Myocyte (in vitro differentiated cells): ENCODE results near the gene TLK1. TPM values are rescaled to one million over a fixed set of nuclear protein-coding genes. Genes with fewer than 3 reads are reported as not detected.
"Not testable (repeated sequence)": the region's sequence is repeated elsewhere in the genome, so short reads cannot be mapped to it uniquely, and the experiment has no call there.

Experiments
- DNase-seq: peaks from one replicate; pipeline ENCODE4 v3.0.0-alpha.2; 2012; ENCODE audit warnings: low read depth
- total RNA-seq: library from RNA; depleted of rRNA; stranded (reverse); fragments of >200 nt; gene quantifications from 2 replicates; pipeline ENCODE4 v1.2.3, GENCODE V29; 2014

Gene TLK1
- total RNA-seq, 1 donor from 2014 or later, result 9.9 TPM

DNA sequence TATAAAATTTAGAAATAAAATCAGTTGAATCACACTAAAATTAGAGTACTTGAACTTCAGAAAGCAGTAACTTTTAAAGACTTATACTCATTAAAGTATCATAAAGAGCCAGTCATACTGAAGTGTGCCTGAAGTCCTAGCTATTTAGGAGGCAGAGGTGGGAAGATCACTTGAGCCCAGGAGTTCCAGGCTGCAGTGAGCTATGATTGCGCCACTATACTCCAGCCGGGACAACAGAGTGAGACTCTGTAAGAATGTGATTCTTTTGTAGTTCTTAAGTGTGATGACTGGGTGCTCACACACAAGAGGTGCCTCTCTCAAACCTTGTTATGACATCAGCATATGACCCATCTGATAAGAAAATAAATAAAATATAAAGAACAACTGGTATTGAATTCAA, 14.6 kb downstream of the TLK1 start:
- no peak for DNase-seq

DNA sequence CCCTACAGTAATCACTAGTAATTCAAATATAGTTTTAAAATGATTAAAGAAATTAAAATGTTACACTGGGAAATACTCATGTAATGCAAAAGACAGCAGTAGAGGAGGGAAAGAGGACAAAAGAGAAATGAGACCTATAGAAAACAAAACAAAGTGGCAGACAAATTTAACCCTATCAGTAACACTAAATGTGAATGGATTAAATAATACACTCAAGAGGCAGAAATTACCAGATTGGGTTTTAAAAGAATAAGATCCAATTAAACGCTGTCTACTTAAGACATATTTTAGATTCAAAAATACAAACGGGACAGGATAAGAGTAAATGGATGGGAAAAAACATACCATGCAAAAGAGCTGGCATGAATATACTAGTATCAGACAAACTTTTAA, 17.0 kb downstream of the TLK1 start:
- no peak for DNase-seq

DNA sequence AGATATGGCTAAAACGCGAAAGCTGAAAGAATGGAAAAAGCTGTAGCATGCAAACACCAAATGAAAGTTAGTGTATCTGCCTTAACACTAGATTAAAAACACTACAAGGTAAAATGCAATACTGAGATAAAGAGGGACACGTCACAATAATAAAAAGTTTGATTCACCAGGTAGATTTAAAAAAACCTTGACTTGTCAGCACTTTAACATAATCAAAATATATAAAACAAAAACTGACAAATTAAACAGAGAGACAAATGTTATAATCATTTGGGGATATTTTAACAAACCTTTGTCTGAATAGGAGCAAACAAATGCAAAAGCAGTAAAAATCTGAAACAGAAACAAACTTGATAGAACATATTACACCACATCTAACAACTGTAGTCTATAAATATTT, 18.3 kb downstream of the TLK1 start:
- DNase-seq, result no peak

DNA sequence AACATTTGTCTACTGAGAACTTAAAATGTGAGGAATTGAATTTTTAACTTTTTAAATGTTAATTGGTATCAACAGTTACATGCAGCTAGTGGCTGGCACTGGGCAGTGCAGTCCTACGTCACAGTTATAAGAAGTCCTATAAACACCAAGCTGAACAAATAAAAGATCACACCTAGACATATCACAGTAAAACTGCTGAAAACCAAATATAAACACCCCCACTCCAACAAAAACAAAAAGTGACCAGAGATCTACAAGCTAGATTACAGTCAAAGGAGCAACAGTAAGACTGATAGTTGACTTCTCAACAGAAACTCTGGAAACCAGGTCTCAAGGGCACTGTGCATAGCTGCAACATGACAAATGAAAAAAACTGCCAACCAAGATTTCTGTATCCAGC, 19.4 kb downstream of the TLK1 start:
- no peak for DNase-seq

DNA sequence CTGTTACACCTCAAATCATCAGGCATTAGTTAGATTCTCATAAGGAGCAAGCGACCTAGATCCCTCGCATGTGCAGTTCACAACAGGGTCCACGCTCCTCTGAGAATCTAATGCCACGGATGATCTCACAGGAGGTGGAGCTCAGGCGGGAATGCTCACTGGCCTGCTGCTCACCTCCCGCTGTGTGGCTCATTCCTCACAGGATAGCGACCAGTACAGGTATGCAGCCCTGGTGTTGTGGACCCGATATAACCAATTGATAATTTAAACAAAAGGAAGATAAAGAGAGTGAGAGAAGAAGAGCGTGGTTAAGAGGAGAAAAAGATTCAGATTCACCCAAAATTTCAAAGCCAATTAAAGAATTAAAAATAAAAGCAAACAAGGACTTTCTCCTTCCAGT, 20.8 kb downstream of the TLK1 start:
- DNase-seq, result no peak

DNA sequence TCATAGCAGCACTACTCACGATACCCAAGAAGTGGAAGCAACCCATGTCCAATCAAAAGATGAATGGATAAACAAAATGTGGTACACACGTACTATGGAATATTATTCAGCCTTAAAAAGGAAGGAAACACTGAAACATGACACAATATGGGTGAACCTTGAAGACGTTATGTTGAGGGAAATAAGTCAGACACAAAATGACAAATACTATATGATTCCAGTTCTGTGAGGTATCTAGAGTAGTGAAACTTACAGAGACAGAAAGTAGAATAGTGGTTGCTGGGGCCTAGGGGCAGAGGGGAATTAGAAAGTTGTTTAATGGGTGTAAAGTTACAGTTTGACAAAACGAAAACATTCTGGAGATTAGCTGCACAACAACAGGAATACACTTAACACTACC, 24.7 kb downstream of the TLK1 start:
- DNase-seq, result no peak

DNA sequence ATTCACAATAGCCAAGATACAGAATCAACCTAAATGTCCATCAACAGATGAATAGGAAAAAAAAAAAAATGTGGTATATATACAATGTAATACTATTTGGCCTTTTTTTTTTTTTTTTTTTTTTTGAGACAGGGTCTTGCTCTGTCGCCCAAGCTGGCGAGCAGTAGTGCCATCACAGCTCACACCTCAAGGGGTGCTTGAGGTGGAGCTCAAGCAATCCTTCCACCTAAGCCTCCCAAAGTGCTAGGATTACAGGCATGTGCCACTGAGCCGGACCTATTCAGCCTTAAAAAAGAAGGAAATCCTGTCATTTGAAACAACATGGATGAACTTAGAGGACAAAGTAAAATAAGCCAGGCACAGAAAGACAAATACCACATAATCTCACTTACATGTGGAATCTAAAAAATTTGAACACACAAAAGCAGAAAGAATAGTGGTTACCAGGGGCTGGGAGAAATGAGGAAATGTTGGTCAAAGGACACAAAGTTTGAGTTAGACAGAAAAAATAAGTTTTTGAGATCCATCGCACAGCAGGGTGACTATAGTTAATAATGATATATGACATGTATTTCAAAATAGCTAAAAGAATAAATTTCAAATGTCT, 26.0 kb downstream of the TLK1 start:
- DNase-seq, result no peak

DNA sequence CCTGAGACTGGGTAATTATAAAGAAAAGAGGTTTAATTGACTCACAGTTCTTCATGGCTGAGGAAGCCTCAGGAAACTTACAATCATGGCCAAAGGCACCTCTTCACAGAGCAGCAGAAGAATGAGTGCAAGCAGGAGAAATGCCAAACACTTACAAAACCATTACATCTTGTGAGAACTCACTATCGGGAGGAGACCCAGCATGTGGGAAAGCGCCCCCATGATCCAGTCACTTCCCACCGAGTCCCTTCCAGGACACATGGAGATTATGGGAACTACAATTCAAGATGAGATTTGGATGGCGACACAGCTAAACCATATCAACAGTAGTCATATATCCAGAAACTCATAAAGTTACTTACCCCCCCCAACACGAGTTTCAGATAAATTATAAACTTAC, 28.6 kb downstream of the TLK1 start:
- no peak for DNase-seq

DNA sequence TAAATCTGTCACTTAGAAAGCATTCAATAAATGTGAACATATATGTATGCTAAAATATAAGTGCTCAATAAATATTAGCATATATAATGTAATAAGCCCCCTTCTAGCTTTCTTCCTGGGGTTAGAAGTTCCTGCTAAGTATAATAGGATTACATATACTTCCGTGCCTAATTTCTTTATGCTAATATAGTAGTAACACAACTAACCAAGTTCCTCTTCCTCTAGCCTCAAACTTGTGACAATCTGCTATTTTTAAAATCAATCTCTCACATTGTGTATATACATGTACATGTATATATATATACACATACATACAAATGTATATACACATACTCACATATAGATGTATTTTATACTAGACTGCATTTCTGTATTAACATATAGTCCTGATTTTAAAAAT, 32.2 kb downstream of the TLK1 start:
- DNase-seq, result no peak

DNA sequence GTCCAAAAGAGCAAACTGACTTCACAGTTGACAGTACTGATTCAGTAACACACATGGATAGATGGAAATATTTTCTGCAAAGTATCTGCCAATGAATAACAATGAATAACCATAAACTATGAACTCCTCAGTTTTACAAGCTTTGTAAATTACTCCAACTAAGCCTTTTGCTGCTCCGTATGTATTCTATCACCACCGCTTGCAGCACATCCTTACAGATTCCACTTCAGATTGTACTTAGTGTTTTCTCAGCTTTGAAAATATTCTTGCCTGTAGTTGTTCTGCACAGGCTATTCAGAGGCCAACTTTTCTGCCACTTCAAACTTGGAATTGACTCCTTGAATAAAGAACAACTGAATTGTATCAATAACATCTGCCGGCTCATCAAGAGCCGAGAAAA, 36.2 kb downstream of the TLK1 start:
- no peak for DNase-seq

DNA sequence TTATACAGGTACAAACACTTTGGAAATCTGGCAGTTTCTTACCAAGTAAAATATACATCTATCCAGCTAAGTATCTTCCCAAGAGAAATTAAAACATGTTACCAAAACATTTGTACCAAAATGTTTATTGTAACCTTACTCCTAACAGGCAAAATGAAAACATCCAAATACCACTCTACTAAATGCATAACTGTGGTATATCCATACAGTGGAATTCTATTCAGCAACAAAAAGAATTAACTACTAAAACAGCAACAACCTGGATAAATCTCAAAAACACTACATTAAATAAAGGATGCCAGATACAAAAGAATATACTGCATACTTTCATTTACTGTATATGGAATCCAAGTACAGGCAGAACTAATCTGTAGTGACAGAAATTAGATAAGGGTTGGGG, 51.1 kb downstream of the TLK1 start:
- no peak for DNase-seq

DNA sequence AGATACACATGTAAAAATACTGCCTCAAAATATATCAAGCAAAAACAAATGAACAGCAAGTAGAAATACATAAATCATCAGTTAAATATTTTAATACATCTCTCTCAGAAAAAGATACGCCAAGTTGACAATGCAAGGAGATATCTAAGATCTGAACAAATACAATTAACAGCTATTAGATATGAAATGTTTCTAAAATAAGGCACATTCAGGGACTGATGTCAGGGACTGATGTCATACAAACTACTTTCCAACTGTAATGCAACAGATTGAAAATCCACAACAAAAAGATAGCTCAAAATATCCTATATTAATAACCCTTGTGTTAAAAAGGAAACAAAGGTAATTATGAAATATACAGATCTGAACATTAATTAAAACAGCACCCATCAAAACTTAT, 51.7 kb downstream of the TLK1 start:
- DNase-seq, result no peak

DNA sequence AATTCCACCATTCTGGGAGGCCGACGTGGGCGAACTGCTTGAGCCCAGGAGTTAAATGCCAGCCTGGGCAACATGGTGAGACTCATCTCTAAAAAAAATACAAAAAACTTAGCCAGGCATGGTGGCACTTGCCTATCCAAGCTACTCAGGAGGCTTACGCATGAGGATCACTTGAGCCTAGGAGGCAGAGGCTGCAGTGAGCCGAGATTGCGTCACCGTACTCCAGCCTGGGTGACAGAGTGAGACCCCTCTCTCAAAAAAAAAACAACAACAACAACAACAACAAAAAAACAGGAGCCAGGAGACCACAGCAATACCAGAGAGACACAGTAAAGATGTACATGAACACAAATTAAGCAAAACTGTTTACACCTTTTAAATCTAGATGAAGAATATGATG, 52.9 kb downstream of the TLK1 start:
- DNase-seq, result no peak

DNA sequence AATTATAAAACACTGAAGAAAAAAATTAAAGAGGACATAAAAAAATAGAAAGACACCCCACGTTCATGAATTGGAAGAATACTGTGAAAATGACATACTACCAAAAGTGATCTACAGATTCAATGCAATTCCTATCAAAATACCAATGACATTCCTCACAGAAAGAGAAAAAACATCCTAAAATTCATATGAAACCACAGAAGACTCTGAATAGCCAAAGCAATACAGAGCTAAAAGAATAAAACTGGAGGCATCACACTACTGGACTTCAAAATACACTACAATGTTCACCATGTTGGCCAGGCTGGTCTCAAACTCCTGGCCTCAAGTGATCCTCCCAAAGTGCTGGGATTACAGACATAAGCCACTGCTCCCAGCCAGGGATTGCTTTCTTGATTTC, 56.3 kb downstream of the TLK1 start:
- DNase-seq, result no peak

DNA sequence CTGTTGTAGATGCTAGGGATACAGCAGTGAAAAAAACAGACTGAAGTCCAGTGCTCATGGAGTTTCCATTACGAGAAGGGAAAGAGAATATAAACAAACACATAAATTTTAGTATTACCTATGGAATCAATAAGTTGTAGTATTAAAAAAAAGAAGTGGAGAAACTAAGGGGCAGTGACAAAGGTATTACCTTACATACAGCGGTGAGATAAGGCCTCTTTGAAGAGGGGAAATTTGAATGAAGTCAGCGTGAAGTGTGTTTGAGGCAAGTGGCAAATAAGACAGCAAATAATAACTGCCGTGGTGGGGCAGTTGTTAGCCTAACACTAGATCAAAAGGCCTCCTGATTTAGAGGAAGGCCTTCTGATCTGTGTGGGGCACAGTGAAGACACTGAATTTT, 57.9 kb downstream of the TLK1 start:
- DNase-seq, result no peak

DNA sequence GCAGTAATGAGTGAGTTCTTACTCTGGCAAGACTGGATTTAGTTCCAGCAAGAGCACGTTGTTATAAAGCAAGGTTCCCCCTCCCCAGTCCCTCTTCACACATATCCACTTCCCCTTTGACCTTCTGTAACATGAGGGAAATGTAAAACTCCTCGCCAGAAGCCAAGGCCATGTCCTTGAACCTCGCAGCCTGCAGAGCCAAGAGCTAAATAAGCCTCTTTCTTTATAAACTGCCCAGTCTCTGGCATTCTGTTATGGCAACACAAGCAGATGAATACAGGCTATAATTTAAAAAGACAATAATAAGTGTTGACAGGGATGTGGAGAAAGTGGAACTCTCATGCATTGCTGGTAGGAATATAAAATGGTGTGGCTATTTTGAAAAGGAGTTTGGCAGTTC, 60.3 kb downstream of the TLK1 start:
- no peak for DNase-seq

DNA sequence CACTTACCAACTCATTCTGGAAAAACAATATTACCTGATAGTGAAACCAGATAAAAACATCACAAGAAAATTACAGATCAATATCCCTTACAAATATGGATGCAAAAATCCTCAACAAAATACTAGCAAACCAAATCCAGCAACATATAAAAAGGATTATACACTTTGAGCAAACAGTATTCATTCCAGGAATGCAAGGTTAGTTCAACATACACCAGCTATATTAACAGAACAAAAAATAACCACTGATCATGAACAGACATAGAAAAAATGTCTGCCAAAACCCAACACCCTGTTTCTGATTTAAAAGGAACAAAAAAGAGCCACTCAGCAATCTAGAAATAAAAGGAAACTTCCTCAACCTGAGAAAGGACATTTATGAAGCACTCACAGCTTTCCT, 62.1 kb downstream of the TLK1 start:
- DNase-seq, result no peak

DNA sequence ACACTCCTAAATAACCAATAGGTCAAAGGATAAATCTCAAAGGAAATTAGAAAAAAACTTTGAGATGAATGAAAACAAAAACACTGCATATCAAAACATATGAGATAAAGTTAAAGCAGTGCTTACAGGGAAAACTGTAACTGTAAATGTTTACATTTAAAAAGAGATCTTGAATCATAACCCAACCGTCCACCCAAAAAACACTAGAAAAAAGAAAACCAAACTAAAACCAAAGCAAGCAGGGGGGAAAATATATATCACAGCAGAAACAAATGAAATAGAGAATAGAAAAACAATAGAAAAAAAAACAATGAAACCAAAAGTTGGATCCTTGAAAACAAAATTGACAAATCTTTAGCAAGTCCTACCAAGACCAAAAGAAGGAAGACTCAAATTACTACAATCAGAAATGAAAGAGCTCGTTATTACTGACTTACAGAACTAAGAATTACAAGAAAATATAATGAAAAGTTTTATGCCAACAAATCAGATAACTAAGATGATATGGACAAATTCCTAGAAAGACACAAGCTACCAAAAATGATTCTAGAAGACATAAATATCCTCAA, 65.6 kb downstream of the TLK1 start:
- no peak for DNase-seq

DNA sequence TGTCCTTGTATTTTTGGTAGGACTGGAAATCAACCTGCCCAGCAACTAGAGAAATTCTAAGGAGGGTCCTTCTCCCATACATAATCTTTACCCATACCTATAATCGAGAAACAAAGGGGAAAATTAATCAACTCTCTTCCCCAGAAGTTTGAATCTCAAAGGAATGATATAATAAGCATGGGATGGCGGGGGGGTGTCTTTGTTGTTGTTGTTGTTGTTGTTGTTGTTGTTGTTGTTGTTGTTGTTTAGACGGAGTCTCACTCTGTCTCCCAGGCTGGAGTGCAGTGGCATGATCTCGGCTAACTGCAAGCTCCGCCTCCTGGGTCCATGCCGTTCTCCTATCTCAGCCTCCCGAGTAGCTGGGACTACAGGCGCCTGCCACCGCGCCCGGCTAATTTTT, 69.2 kb downstream of the TLK1 start:
- not testable (repeated sequence) for DNase-seq

DNA sequence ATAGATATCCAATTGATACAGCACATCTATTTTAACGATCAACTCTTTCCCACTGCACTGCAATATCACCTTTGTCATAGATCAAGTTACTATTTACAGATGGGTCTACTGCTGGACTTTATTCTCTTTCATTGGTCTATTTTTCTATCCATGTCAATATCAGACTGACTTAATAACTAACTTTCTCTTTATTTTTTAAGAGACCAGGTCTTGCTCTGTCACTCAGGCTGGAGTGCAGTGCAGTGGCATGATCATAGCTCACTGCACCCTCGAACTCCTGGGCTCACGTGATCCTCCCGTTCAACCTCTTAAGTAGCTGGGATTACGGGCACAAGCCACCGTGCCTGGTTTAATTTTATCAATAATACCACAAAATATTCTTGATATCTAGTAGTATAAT, 71.2 kb downstream of the TLK1 start:
- no peak for DNase-seq

DNA sequence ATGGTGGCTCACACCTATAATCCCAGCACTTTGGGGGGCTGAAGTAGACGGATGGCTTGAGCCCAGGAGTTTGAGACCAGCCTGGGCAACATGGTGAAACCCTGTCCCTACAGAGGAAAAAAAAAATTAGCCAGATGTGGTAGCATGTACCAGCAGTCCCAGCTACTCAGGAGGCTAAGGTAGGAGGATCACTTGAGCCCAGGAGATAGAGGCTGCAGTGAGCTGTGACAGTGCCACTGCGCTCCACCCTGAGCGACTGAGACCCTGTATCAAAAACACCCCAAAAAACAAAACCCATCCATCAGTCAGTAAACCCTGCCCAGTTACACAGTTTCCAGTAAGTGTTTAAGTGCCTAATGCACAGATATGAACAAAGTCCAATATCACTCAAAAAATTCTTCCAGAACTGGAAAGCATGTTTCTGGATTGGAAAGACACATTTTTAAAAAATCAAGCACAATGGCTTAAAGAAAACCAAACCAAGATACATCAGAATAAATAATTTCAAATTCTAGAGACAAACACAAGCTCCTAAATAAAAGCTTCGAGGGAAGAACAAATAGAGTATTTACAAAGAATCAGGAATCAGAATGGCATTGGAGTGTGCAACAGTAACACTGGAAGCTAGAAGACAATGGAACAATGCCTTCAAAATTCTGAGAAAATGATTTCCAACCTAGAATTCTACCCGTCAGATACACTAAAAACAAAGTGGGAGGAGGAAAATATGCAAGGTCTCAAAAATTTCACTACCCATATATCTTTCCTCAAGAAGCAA, 72.4 kb downstream of the TLK1 start:
- DNase-seq, result no peak

DNA sequence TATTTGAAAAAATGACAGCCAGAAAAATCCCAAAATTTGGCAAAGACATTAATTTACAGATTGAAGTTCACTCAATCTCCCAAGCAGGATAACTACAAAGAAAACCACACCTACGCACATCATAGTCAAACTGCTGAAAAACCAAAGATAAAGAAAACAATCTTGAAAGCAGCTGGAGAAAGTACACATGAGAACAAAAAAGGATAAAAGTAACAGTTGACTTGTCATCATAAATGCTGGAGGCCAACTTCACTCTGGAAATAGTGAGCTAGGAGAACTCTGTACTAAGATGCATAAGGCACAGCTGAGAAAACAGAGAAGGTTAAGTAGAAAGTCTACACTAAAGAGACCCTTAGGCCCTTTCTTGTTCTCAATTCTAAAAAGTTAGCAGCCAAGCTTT, 73.1 kb downstream of the TLK1 start:
- no peak for DNase-seq
